Renal cortex interstitium (tissue), 11 donors: ENCODE data around the gene ISG20. TPM values are rescaled to one million over a fixed set of nuclear protein-coding genes. Genes with fewer than 3 reads are reported as not detected.
"Not testable (repeated sequence)": the region's sequence is repeated elsewhere in the genome, so short reads cannot be mapped to it uniquely, and the experiment has no call there.

Experiments
- DNase-seq, 11 donors: peaks; one replicate each; pipeline ENCODE4 v3.0.0-alpha.2; 2013; ENCODE audit warnings: low read depth in 9 of 11, low spot score in 4 of 11; ENCODE audit errors: extremely low read depth in 1 of 11
- polyA plus RNA-seq, 3 donors: library from polyadenylated mRNA; unstranded; fragments of 120-200 nt; gene quantifications; one replicate each; pipeline ENCODE4 v1.2.1, GENCODE V29; 2013; ENCODE audit not compliant: insufficient read length in 3 of 3

Gene ISG20
- polyA plus RNA-seq, 3 donors = 0.80 to 1.5 (median 1.5) TPM

- no peak for DNase-seq
These were observed 7.9 kb upstream of the ISG20 start for GRCh38 chr15:88630798-88631463.

GRCh38 chr15:88631464-88632028 lies 7.3 kb upstream of the ISG20 start:
- DNase-seq = no peak

- DNase-seq = not testable (repeated sequence)
These were observed 6.0 kb upstream of the ISG20 start for GRCh38 chr15:88632797-88633196.

- DNase-seq = no peak
These were observed 4.4 kb upstream of the ISG20 start for GRCh38 chr15:88634449-88634848.

GRCh38 chr15:88635318-88635717 lies 3.5 kb upstream of the ISG20 start:
- no peak for DNase-seq

- no peak for DNase-seq
These were observed 2.8 kb upstream of the ISG20 start for GRCh38 chr15:88636050-88636449.

- no peak for DNase-seq
These were observed 2.2 kb upstream of the ISG20 start for GRCh38 chr15:88636654-88637053.

- DNase-seq = no peak
These were observed 1.4 kb upstream of the ISG20 start for GRCh38 chr15:88637436-88637835.

GRCh38 chr15:88637841-88638625 lies 783 bp upstream of the ISG20 start:
- DNase-seq = no peak

- DNase-seq = no peak
These were observed 3.2 kb downstream of the ISG20 start for GRCh38 chr15:88641959-88642452.

- not testable (repeated sequence) for DNase-seq
These were observed 3.7 kb downstream of the ISG20 start for GRCh38 chr15:88642514-88642913.

- DNase-seq = no peak
These were observed 5.9 kb downstream of the ISG20 start for GRCh38 chr15:88644741-88645140.

GRCh38 chr15:88645171-88646087 lies 6.6 kb downstream of the ISG20 start:
- no peak for DNase-seq

- DNase-seq = no peak
These were observed 7.2 kb downstream of the ISG20 start for GRCh38 chr15:88646088-88646405.

GRCh38 chr15:88646951-88647350 lies 8.1 kb downstream of the ISG20 start:
- no peak for DNase-seq

GRCh38 chr15:88647351-88648105 lies 8.7 kb downstream of the ISG20 start:
- no peak for DNase-seq

GRCh38 chr15:88648357-88649214 lies 9.8 kb downstream of the ISG20 start:
- no peak for DNase-seq

- DNase-seq = no peak
These were observed 10.5 kb downstream of the ISG20 start for GRCh38 chr15:88649286-88649733.
